Stomach (tissue), 9 donors: ENCODE measurements around the gene RBKS. TPM values are rescaled to one million over a fixed set of nuclear protein-coding genes. Genes with fewer than 3 reads are reported as not detected.

Source experiments
- DNase-seq, 2 donors: peaks; one replicate each; pipeline versions ENCODE4 v3.0.0 to v3.0.0-alpha.2; 2013 to 2019
- H3K27ac ChIP-seq, 5 donors: fragments of 200-600 bp in 4 of 5; sonication (generic) in 4 of 5; one replicate each; pipeline ENCODE4 v1.5.1; 2013 to 2019; ENCODE audit warnings: mild to moderate bottlenecking in 1 of 5, moderate library complexity in 1 of 5
- H3K27me3 ChIP-seq, 3 donors: fragments of 200-600 bp; sonication (generic); one replicate each; pipeline ENCODE4 v1.5.1; 2017 to 2019; ENCODE audit warnings: mixed run types in 1 of 3
- H3K36me3 ChIP-seq, 4 donors: fragments of 200-600 bp; sonication (generic); 1 replicate in 3 of 4; 2 replicates in 1 of 4; pipeline ENCODE4 v1.5.1; 2016 to 2019
- H3K4me1 ChIP-seq, 4 donors: fragments of 200-600 bp; sonication (generic); one replicate each; pipeline ENCODE4 v1.5.1; 2016 to 2019
- H3K4me3 ChIP-seq, 4 donors: fragments of 200-600 bp; sonication (generic) in 3 of 4; one replicate each; pipeline ENCODE4 v1.5.1; 2016 to 2019; ENCODE audit warnings: mild to moderate bottlenecking in 1 of 4
- H3K9me3 ChIP-seq, 4 donors: fragments of 200-600 bp; sonication (generic); one replicate each; pipeline ENCODE4 v1.5.1; 2016 to 2019
- EP300 ChIP-seq: sonication (generic); formaldehyde crosslinking; IDR thresholded peaks from one replicate; pipeline ENCODE4 v1.6.1; 2017; ENCODE audit warnings: antibody characterized with exemption
- POLR2A ChIP-seq, 4 donors: fragments of 450-650 bp; IDR thresholded peaks; one replicate each; pipeline ENCODE4 v1.6.1; 2016; ENCODE audit warnings: antibody characterized with exemption in 4 of 4, control low read depth in 2 of 4, mild to moderate bottlenecking in 1 of 4, moderate library complexity in 1 of 4
- POLR2AphosphoS5 ChIP-seq, 3 donors: sonication (generic); formaldehyde crosslinking; IDR thresholded peaks; one replicate each; pipeline ENCODE4 v1.6.1; 2016; ENCODE audit warnings: antibody characterized with exemption in 3 of 3
- WGBS, 5 donors: extraction: QIAGEN DNeasy Blood & Tissue Kit in 3 of 5; methylation state at CpG; one replicate each; pipeline versions ENCODE4 v1.1.5 to v1.1.7; 2013 to 2018; 5-methylcytosine and 5-hydroxymethylcytosine counted together
- intact Hi-C: fragments of 100-400 bp; cut with DNase I; formaldehyde crosslinking; loops from one replicate; pipeline ENCODE4 v1.15.1; 2023; ENCODE audit warnings: low total_unique reads
- polyA plus RNA-seq, 3 donors: library from polyadenylated mRNA; stranded (reverse); fragments of 200-250 nt; gene quantifications; one replicate each; pipeline ENCODE4 v1.2.3, GENCODE V29; 2013
- total RNA-seq, 5 donors: library from RNA; depleted of rRNA; stranded (reverse); fragments of >200 nt; gene quantifications; one replicate each; pipeline versions ENCODE4 v1.1.0 to v1.2.3, GENCODE V29; 2014 to 2016
- TF ChIP-seq, protein P1 (sequence below), 7 experiments: fragments of 450-650 bp in 4 of 7; fragments of 200-600 bp in 3 of 7; sonication (generic) in 3 of 7; IDR thresholded peaks; one replicate each; pipeline ENCODE4 v1.5.1; 2016 to 2019; ENCODE audit warnings: antibody characterized with exemption in 7 of 7, control low read depth in 2 of 7, mild to moderate bottlenecking in 1 of 7
- donor health status: healthy with polysubstance abuse.
- donor health status: Bipolar disorder and iron deficiency.
- donor health status: healthy.

The RBKS gene
- total and polyA plus RNA-seq, 8 donors: 0.76 to 2.9 (median 1.9) TPM; not detected in 3

DNA sequence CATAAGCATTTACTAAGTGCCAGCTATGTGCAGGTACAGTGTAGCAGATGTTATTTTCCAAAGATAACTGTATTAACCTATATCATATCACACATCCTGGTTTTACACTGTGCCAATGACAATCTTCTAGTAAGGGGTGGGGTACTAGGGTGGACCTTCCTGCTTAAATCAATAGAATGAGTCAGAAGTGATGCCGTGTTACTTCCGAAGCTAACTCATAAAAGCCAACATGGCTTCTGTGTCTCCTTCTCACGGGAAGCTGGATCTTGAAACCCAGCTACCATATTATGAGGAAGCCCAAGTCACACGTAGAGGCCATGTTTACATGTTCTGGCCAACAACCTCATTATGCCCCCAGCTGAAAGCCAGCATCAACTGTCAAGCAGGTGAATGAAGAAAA lies 59.5 kb downstream of the RBKS start:
- Histone ChIP-seq H3K4me1 (no peaks in the 10 kb centered on the region), H3K9me3 (peaks cover 0 to 8% (median 0%) of the 10 kb centered on the region in 4 donors), H3K27me3 (no peaks in the 10 kb centered on the region), H3K27ac (no peak overlapping the region), H3K36me3 (no peaks in the 10 kb centered on the region), H3K4me3 (no peak overlapping the region)
- TF ChIP-seq EP300: no peak
- no peak for TF ChIP-seq POLR2AphosphoS5 (IDR thresholded peaks at IDR 0.05)
- DNase-seq: no peak
- intact Hi-C loops: no loop called here
- 85 to 95% (median 89%) methylated on average over 4 of the region's 4 CpGs for WGBS, 5 donors

DNA sequence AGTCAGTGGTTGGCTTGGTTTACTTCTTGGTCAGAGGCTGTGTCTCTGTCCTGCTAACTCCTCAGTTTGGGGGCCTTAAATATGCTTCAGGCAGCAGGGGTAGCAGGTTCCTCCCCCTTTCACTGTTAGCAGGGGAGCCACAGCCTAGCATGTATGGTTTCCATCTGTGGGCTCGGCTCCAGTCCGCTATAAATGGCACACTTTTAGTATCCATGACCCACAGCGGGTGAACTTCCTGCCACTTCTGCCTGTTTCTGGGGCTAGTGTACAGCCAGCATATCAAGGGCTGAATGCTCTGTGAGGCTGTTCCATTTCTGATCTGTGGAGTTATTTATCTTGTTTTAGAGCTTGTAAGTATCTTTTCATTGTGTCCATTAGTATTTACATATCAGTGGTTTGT lies 60.4 kb downstream of the RBKS start:
- no peak for TF ChIP-seq EP300
- no peak for TF ChIP-seq POLR2AphosphoS5 (IDR thresholded peaks at IDR 0.05)
- TF ChIP-seq, protein P1, sequence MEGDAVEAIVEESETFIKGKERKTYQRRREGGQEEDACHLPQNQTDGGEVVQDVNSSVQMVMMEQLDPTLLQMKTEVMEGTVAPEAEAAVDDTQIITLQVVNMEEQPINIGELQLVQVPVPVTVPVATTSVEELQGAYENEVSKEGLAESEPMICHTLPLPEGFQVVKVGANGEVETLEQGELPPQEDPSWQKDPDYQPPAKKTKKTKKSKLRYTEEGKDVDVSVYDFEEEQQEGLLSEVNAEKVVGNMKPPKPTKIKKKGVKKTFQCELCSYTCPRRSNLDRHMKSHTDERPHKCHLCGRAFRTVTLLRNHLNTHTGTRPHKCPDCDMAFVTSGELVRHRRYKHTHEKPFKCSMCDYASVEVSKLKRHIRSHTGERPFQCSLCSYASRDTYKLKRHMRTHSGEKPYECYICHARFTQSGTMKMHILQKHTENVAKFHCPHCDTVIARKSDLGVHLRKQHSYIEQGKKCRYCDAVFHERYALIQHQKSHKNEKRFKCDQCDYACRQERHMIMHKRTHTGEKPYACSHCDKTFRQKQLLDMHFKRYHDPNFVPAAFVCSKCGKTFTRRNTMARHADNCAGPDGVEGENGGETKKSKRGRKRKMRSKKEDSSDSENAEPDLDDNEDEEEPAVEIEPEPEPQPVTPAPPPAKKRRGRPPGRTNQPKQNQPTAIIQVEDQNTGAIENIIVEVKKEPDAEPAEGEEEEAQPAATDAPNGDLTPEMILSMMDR (IDR thresholded peaks at IDR 0.05): no peak
- TF ChIP-seq POLR2A (IDR thresholded peaks at IDR 0.05): no peak
- WGBS, 5 donors: 85 to 94% (median 93%) methylated on average over 3 of the region's 3 CpGs
- Histone ChIP-seq H3K4me3 (no peak overlapping the region), H3K27ac (no peak overlapping the region), H3K27me3 (no peaks in the 10 kb centered on the region), H3K9me3 (peaks cover 0 to 8% (median under 1%) of the 10 kb centered on the region in 4 donors), H3K36me3 (no peaks in the 10 kb centered on the region), H3K4me1 (no peaks in the 10 kb centered on the region)
- no peak for DNase-seq
- intact Hi-C loops: no loop called here

DNA sequence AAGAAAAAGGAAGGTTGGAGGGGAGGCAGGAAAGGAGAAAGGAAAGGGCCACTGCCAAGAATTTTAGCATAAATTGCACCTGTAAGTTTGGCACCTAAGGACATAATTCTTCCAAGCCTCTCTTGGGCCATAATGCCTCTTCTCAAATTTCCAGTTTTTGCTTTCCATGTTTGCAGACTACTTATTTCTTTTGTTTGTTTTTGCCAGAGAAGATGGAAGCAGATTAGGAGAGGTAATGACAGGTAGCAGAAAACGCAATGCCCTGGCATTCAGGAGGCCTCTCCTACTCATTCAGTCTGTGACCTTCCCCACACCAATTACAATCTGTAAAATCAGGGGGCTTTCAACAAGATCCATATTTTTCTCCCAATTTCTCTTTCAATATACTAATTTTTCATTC lies 61.9 kb downstream of the RBKS start:
- H3K36me3 ChIP-seq: no peaks in the 10 kb centered on the region
- no peak overlapping the region for H3K27ac ChIP-seq
- H3K27me3 ChIP-seq: no peaks in the 10 kb centered on the region
- WGBS, 5 donors: 36 to 82% (median 60%) methylated on average over 1 of the region's 1 CpG
- no peaks in the 10 kb centered on the region for H3K4me1 ChIP-seq
- no peak overlapping the region for H3K4me3 ChIP-seq
- intact Hi-C loops: no loop called here
- H3K9me3 ChIP-seq: peaks cover 0 to 12% (median 3%) of the 10 kb centered on the region in 4 donors
- TF ChIP-seq POLR2AphosphoS5 (IDR thresholded peaks at IDR 0.05) (no peak), POLR2A (IDR thresholded peaks at IDR 0.05) (no peak), EP300 (no peak)
- TF ChIP-seq, protein P1 (IDR thresholded peaks at IDR 0.05): no peak
- DNase-seq: no peak

DNA sequence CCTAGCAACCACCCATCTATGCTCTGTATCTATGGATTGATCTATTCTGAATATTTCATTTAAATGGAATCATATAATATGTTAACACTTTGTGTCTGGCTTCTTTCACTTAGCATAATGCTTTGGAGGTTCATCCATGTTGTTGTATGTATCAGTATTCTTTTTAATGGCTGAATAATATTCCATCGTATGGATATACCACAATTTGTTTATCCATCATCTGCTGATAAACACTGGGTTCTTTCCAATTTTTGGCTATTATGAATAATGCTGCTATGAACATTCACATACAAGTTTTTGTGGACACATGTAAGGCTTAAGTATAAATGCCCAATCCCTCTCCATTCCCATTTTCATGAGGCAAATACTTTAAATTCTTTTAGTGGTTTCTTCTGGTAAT lies 65.8 kb downstream of the RBKS start:
- H3K36me3 ChIP-seq: no peaks in the 10 kb centered on the region
- TF ChIP-seq, protein P1 (IDR thresholded peaks at IDR 0.05): no peak
- TF ChIP-seq POLR2AphosphoS5 (IDR thresholded peaks at IDR 0.05): no peak
- TF ChIP-seq POLR2A (IDR thresholded peaks at IDR 0.05): no peak
- TF ChIP-seq EP300: no peak
- no peak for DNase-seq
- 95 to 100% (median 98%) methylated on average over 1 of the region's 1 CpG for WGBS, 5 donors
- no peak overlapping the region for H3K27ac ChIP-seq
- peaks cover 0 to 7% (median 2%) of the 10 kb centered on the region in 4 donors for H3K9me3 ChIP-seq
- H3K4me1 ChIP-seq: no peaks in the 10 kb centered on the region
- H3K27me3 ChIP-seq: no peaks in the 10 kb centered on the region
- no peak overlapping the region for H3K4me3 ChIP-seq
- intact Hi-C loops: no loop called here

DNA sequence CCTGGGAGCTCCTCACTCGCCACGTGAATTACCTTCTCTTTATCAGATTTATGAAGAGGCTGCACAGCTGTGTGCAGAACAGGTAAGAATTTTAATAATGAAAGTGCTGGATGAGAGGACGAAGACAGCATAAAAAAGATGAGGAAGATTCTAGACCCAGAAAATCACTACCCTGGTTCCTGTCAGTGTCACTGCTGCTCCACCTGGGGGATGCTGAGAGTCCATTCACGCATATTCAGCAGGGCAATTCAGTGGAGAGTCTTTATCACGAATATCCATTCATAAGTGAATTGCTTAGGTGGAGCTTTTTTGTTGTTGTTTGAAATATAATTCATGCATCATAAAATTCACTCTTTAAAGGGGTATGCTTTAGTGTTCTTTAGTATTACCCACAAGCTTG lies 66.6 kb downstream of the RBKS start:
- WGBS, 5 donors: 78 to 92% (median 89%) methylated on average over 5 of the region's 5 CpGs
- no peak overlapping the region for H3K27ac ChIP-seq

More for the DNA sequence above, 66.6 kb downstream of the RBKS start:
- H3K4me1 ChIP-seq: no peaks in the 10 kb centered on the region
- TF ChIP-seq, protein P1 (IDR thresholded peaks at IDR 0.05): no peak
- TF ChIP-seq POLR2AphosphoS5 (IDR thresholded peaks at IDR 0.05) (no peak), POLR2A (IDR thresholded peaks at IDR 0.05) (no peak), EP300 (no peak)
- no peaks in the 10 kb centered on the region for H3K27me3 ChIP-seq
- H3K9me3 ChIP-seq: peaks cover 0 to 7% (median 2%) of the 10 kb centered on the region in 4 donors
- no peak overlapping the region for H3K4me3 ChIP-seq
- H3K36me3 ChIP-seq: no peaks in the 10 kb centered on the region
- DNase-seq: no peak
- intact Hi-C loops: no loop called here
